ENCODE measurements around the gene DOK3.
A peak's percentile ranks its signal among the peaks of the same experiment; 100 is the strongest.
"Not testable (repeated sequence)": the region's sequence is repeated elsewhere in the genome, so short reads cannot be mapped to it uniquely, and the experiment has no call there.

Gene DOK3

DNA sequence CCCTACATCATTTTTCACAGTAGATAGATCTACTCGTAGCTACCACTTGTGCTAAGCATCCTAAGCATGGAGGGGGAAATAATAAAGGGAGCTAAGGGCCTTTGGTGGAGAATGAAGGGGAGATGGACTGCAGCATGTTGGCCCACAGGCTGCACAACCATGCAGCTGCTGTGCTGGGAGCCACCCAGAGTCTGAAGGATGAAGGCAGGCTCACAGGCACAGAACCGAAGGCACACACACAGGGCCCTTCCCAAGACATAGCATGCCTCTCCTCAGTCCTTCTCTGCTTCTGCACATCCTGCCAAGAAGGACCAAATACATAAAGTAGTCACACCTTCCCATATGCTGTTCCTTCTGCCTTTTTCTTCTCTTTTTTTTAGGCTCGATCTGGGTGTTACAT lies 38.1 kb upstream of the DOK3 start:
- H3K4me1 ChIP-seq (ENCODE audit: control insufficient read depth, insufficient read depth, low read length): peaks cover 80% of the 10 kb centered on the region
- no peaks in the 10 kb centered on the region for H3K27me3 ChIP-seq (replicated peaks; ENCODE audit: control insufficient read depth, insufficient read depth, low read length)
- no peaks in the 10 kb centered on the region for H3K9me3 ChIP-seq (ENCODE audit: control insufficient read depth, low read length)
- DNase-seq (ENCODE audit: low read depth): no peak
- no peak overlapping the region for H3K9ac ChIP-seq (ENCODE audit: low read length)
- peaks cover 8% of the 10 kb centered on the region for H3K36me3 ChIP-seq (ENCODE audit: control insufficient read depth, insufficient read depth, low read length, severe bottlenecking)
- no peak overlapping the region for H3K4me3 ChIP-seq (ENCODE audit: low read length)

DNA sequence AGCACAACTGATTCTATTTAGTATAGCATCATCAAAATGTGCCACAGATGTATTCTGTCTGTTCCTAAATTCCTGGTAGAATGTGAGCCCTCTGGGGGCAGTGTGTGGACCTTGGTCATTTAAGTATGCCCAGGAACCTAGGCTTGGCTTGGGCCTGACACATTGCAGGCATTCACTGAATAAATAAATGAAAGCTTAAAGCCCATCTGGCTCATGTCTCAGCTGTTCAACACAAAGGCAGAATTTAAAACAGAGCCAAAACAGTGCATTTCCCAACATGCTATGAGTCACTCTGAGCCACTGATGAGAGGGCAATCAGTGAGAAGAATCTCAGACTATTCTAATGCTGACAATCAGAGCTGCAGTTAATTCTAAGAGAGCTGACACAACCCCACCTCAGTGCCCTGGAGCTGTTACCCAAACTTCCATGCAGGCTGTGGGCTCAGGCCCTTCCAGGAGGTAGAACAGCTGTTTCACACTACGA lies 36.7 kb upstream of the DOK3 start:
- peak overlapping the region; percentile 65 for H3K4me3 ChIP-seq (ENCODE audit: low read length)
- no peaks in the 10 kb centered on the region for H3K27me3 ChIP-seq (replicated peaks; ENCODE audit: control insufficient read depth, insufficient read depth, low read length)
- peaks cover 9% of the 10 kb centered on the region for H3K36me3 ChIP-seq (ENCODE audit: control insufficient read depth, insufficient read depth, low read length, severe bottlenecking)
- H3K9me3 ChIP-seq (ENCODE audit: control insufficient read depth, low read length): no peaks in the 10 kb centered on the region
- H3K4me1 ChIP-seq (ENCODE audit: control insufficient read depth, insufficient read depth, low read length): peaks cover 72% of the 10 kb centered on the region
- peak; percentile 98 for DNase-seq (ENCODE audit: low read depth)
- peak overlapping the region; percentile 84 for H3K9ac ChIP-seq (ENCODE audit: low read length)

GRCh38 chr5:177545487-177546257 lies 36.0 kb upstream of the DOK3 start:
- Histone ChIP-seq H3K36me3 (ENCODE audit: control insufficient read depth, insufficient read depth, low read length, severe bottlenecking) (peaks cover 4% of the 10 kb centered on the region), H3K27me3 (replicated peaks; ENCODE audit: control insufficient read depth, insufficient read depth, low read length) (no peaks in the 10 kb centered on the region), H3K4me3 (ENCODE audit: low read length) (peak overlapping the region; percentile 64), H3K4me1 (ENCODE audit: control insufficient read depth, insufficient read depth, low read length) (peaks cover 66% of the 10 kb centered on the region), H3K9me3 (ENCODE audit: control insufficient read depth, low read length) (no peaks in the 10 kb centered on the region), H3K9ac (ENCODE audit: low read length) (peak overlapping the region; percentile 79)
- DNase-seq (ENCODE audit: low read depth): peak; percentile 95

GRCh38 chr5:177542816-177543465 lies 33.3 kb upstream of the DOK3 start:
- Histone ChIP-seq H3K36me3 (ENCODE audit: control insufficient read depth, insufficient read depth, low read length, severe bottlenecking) (peaks cover 9% of the 10 kb centered on the region), H3K9ac (ENCODE audit: low read length) (no peak overlapping the region), H3K27me3 (replicated peaks; ENCODE audit: control insufficient read depth, insufficient read depth, low read length) (no peaks in the 10 kb centered on the region), H3K9me3 (ENCODE audit: control insufficient read depth, low read length) (no peaks in the 10 kb centered on the region), H3K4me1 (ENCODE audit: control insufficient read depth, insufficient read depth, low read length) (peaks cover 76% of the 10 kb centered on the region), H3K4me3 (ENCODE audit: low read length) (no peak overlapping the region)
- no peak for DNase-seq (ENCODE audit: low read depth)

- Histone ChIP-seq H3K9ac (ENCODE audit: low read length) (no peak overlapping the region), H3K9me3 (ENCODE audit: control insufficient read depth, low read length) (no peaks in the 10 kb centered on the region), H3K27me3 (replicated peaks; ENCODE audit: control insufficient read depth, insufficient read depth, low read length) (no peaks in the 10 kb centered on the region), H3K4me1 (ENCODE audit: control insufficient read depth, insufficient read depth, low read length) (peaks cover 69% of the 10 kb centered on the region), H3K4me3 (ENCODE audit: low read length) (no peak overlapping the region), H3K36me3 (ENCODE audit: control insufficient read depth, insufficient read depth, low read length, severe bottlenecking) (peaks cover 17% of the 10 kb centered on the region)
- DNase-seq (ENCODE audit: low read depth): no peak
Observed at GRCh38 chr5:177540438-177540837, 30.8 kb upstream of the DOK3 start.

- Histone ChIP-seq H3K9ac (ENCODE audit: low read length) (no peak overlapping the region), H3K9me3 (ENCODE audit: control insufficient read depth, low read length) (no peaks in the 10 kb centered on the region), H3K36me3 (ENCODE audit: control insufficient read depth, insufficient read depth, low read length, severe bottlenecking) (peaks cover 25% of the 10 kb centered on the region), H3K4me1 (ENCODE audit: control insufficient read depth, insufficient read depth, low read length) (peaks cover 60% of the 10 kb centered on the region), H3K27me3 (replicated peaks; ENCODE audit: control insufficient read depth, insufficient read depth, low read length) (no peaks in the 10 kb centered on the region), H3K4me3 (ENCODE audit: low read length) (peak overlapping the region; percentile 35)
- DNase-seq (ENCODE audit: low read depth): peak; percentile 82
Observed at GRCh38 chr5:177539411-177539810, 29.8 kb upstream of the DOK3 start.

GRCh38 chr5:177538876-177539275 lies 29.2 kb upstream of the DOK3 start:
- Histone ChIP-seq H3K4me1 (ENCODE audit: control insufficient read depth, insufficient read depth, low read length) (peaks cover 55% of the 10 kb centered on the region), H3K9ac (ENCODE audit: low read length) (peak overlapping the region; percentile 18), H3K9me3 (ENCODE audit: control insufficient read depth, low read length) (no peaks in the 10 kb centered on the region), H3K4me3 (ENCODE audit: low read length) (peak overlapping the region; percentile 35), H3K27me3 (replicated peaks; ENCODE audit: control insufficient read depth, insufficient read depth, low read length) (no peaks in the 10 kb centered on the region), H3K36me3 (ENCODE audit: control insufficient read depth, insufficient read depth, low read length, severe bottlenecking) (peaks cover 28% of the 10 kb centered on the region)
- no peak for DNase-seq (ENCODE audit: low read depth)

DNA sequence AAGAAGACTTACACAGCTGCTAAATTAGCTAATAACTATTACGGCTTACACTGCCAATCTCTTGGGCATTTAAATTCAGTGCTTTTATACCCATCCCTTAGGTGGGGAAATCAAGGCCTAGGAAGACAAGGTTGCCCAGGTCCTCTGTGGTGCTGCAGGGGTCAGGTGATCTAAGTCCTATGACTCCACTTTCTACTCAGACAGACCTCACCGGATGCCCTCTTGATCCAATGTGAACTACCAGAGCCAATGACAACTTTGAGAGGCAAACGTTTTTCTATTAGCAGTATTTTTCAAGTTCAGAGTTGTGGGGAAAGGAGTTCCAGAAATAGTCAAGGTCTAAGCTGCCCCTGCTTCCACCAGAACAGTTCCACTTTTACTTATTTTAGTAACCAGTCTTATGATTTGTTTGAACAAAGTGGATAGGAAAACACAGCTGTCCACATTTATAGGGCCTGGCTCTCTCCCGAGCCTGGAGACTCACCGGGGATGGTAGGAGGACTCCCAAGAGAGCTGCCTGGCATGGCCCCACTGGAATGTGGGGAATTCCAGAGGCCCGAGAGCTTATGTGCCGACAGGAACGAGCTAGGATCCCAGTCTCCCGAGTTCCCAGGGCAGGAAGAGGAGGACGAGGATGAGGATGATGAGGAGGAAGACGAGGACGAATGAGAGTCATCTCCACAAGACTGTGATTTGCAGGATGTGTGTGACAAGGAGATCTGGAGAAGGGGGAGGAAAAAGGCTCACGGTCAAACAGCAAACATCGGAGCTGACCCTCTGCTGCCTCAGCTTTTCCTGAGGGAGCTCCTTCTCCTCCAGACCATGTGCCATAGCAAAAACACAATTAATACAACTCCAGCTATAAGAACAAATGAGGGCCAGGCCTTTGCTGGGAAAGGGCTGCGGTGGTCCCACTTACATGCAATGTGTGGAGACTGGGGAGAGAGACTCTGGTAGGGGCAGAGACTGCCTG lies 28.0 kb upstream of the DOK3 start:
- peak; percentile 86 for DNase-seq (ENCODE audit: low read depth)
- Histone ChIP-seq H3K36me3 (ENCODE audit: control insufficient read depth, insufficient read depth, low read length, severe bottlenecking) (peaks cover 38% of the 10 kb centered on the region), H3K4me3 (ENCODE audit: low read length) (peak overlapping the region; percentile 6)

DNA sequence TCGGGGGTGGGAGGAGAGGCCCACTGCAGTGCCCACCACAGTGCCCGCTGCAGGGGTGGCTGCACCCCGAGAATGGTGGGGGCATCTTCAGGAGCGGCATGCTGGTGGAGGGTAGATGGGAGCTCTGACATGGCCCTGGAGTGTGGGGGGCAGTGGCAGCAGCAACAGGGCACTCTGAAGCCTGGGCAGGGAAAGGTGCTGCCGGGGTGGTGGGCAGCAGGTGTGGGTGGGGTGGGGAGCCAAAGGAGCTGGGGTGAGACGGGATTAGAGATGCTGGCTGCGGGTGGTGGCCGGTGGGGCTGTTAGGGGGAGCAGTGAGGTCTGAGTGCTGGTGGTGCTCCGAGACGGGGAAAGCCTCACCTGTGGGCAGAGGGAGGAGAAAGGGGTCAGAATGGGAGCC lies 26.8 kb upstream of the DOK3 start:
- Histone ChIP-seq H3K4me3 (ENCODE audit: low read length) (no peak overlapping the region), H3K4me1 (ENCODE audit: control insufficient read depth, insufficient read depth, low read length) (peaks cover 42% of the 10 kb centered on the region), H3K27me3 (replicated peaks; ENCODE audit: control insufficient read depth, insufficient read depth, low read length) (no peaks in the 10 kb centered on the region), H3K9me3 (ENCODE audit: control insufficient read depth, low read length) (no peaks in the 10 kb centered on the region), H3K36me3 (ENCODE audit: control insufficient read depth, insufficient read depth, low read length, severe bottlenecking) (peaks cover 44% of the 10 kb centered on the region), H3K9ac (ENCODE audit: low read length) (no peak overlapping the region)
- DNase-seq (ENCODE audit: low read depth): no peak

More for the DNA sequence above, 28.0 kb upstream of the DOK3 start:
- Histone ChIP-seq H3K27me3 (replicated peaks; ENCODE audit: control insufficient read depth, insufficient read depth, low read length) (no peaks in the 10 kb centered on the region), H3K9ac (ENCODE audit: low read length) (peak overlapping the region; percentile 52), H3K4me1 (ENCODE audit: control insufficient read depth, insufficient read depth, low read length) (peaks cover 43% of the 10 kb centered on the region), H3K9me3 (ENCODE audit: control insufficient read depth, low read length) (no peaks in the 10 kb centered on the region)

GRCh38 chr5:177535125-177535524 lies 25.5 kb upstream of the DOK3 start:
- DNase-seq (ENCODE audit: low read depth): no peak
- Histone ChIP-seq H3K9me3 (ENCODE audit: control insufficient read depth, low read length) (no peaks in the 10 kb centered on the region), H3K4me1 (ENCODE audit: control insufficient read depth, insufficient read depth, low read length) (peaks cover 46% of the 10 kb centered on the region), H3K27me3 (replicated peaks; ENCODE audit: control insufficient read depth, insufficient read depth, low read length) (no peaks in the 10 kb centered on the region), H3K36me3 (ENCODE audit: control insufficient read depth, insufficient read depth, low read length, severe bottlenecking) (peaks cover 54% of the 10 kb centered on the region), H3K9ac (ENCODE audit: low read length) (peak overlapping the region; percentile 10), H3K4me3 (ENCODE audit: low read length) (no peak overlapping the region)

DNA sequence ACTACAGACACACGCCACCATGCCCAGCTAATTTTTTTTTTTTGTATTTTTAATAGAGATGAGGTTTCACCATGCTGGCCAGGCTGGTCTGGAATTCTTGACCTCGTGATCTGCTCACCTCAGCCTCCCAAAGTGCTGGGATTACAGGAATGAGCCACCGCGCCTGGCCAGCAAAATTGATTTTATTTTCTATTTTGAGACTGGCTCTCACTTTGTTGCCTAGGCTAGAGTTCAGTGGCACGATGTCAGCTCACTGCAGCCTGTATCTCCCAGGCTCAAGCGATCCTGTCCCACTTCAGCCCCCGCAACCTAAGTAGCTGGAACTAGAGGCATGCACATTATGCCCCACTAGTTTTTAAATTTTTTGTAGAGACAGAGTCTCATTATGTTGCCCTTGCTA lies 24.8 kb upstream of the DOK3 start:
- not testable (repeated sequence) for H3K9ac ChIP-seq (ENCODE audit: low read length); H3K4me3 ChIP-seq (ENCODE audit: low read length); DNase-seq (ENCODE audit: low read depth); H3K27me3 ChIP-seq (replicated peaks; ENCODE audit: control insufficient read depth, insufficient read depth, low read length); H3K9me3 ChIP-seq (ENCODE audit: control insufficient read depth, low read length)
- Histone ChIP-seq H3K4me1 (ENCODE audit: control insufficient read depth, insufficient read depth, low read length) (peaks cover 42% of the 10 kb centered on the region), H3K36me3 (ENCODE audit: control insufficient read depth, insufficient read depth, low read length, severe bottlenecking) (peaks cover 58% of the 10 kb centered on the region)

Measured in adipocyte (in vitro differentiated cells).